Measurements from ENCODE around the gene MPPED2.

The MPPED2 gene

DNA sequence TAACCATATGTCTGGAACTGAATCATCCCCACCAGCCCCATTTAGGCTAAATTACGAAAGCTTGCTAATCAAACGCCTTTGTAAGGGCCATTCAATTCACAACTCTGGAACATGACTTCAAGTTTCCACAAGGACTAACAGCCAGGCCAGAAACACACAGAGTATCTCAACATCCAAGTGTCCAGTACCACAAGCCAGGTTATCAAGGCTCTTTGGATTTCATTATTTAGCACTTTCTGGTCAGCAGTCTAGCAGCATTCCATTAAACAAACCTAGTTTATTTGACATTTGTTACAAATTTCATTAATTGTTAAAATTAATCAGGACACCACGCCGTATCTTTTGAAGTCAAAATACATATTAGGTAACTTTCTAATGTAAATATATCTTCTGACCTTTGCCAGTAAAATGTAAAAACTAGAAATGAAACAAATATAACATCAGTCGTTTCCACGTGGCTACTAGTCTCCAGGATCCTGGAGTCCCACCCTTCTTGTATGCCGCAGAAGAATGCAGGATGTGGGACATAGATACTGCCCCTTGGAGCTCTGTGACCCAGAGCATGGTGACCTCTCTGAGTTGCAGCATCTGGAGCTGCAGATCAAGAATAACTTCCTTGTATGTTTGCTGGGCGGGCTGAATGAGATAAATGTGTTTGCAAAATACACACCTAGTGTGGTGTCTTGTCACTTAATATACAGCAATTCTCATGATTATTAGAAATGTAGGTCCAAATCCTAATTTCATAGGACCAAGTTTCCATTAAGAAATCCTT is 64.7 kb downstream of the MPPED2 start:
- Histone ChIP-seq H3K4me1 (ENCODE audit: control insufficient read depth, low read depth, low read length) (no peaks in the 10 kb centered on the region), H3K4me3 (ENCODE audit: low read length) (no peak overlapping the region), H3K36me3 (ENCODE audit: control insufficient read depth, low read depth, low read length) (no peaks in the 10 kb centered on the region), H3K27me3 (ENCODE audit: control insufficient read depth, insufficient read depth, low read length) (no peaks in the 10 kb centered on the region), H3K9ac (ENCODE audit: low read length) (no peak overlapping the region), H3K27ac (ENCODE audit: low read length) (no peak overlapping the region), H3K9me3 (ENCODE audit: control insufficient read depth, low read depth, low read length) (no peaks in the 10 kb centered on the region)

GRCh38 chr11:30513087-30513486 is 73.1 kb downstream of the MPPED2 start:
- H3K27me3 ChIP-seq (ENCODE audit: control insufficient read depth, insufficient read depth, low read length), result no peaks in the 10 kb centered on the region
- no peaks in the 10 kb centered on the region for H3K9me3 ChIP-seq (ENCODE audit: control insufficient read depth, low read depth, low read length)
- no peak overlapping the region for H3K4me3 ChIP-seq (ENCODE audit: low read length)
- no peaks in the 10 kb centered on the region for H3K36me3 ChIP-seq (ENCODE audit: control insufficient read depth, low read depth, low read length)
- no peaks in the 10 kb centered on the region for H3K4me1 ChIP-seq (ENCODE audit: control insufficient read depth, low read depth, low read length)
- H3K27ac ChIP-seq (ENCODE audit: low read length), result no peak overlapping the region
- no peak overlapping the region for H3K9ac ChIP-seq (ENCODE audit: low read length)

- no peak overlapping the region for H3K4me3 ChIP-seq (ENCODE audit: low read length)
- H3K9me3 ChIP-seq (ENCODE audit: control insufficient read depth, low read depth, low read length), result no peaks in the 10 kb centered on the region
- no peaks in the 10 kb centered on the region for H3K4me1 ChIP-seq (ENCODE audit: control insufficient read depth, low read depth, low read length)
- H3K27ac ChIP-seq (ENCODE audit: low read length), result no peak overlapping the region
- H3K27me3 ChIP-seq (ENCODE audit: control insufficient read depth, insufficient read depth, low read length), result no peaks in the 10 kb centered on the region
- H3K36me3 ChIP-seq (ENCODE audit: control insufficient read depth, low read depth, low read length), result no peaks in the 10 kb centered on the region
- H3K9ac ChIP-seq (ENCODE audit: low read length), result no peak overlapping the region
Observed at GRCh38 chr11:30511408-30511807, 74.7 kb downstream of the MPPED2 start.

GRCh38 chr11:30510750-30511149 is 75.4 kb downstream of the MPPED2 start:
- H3K9ac ChIP-seq (ENCODE audit: low read length), result no peak overlapping the region
- no peak overlapping the region for H3K4me3 ChIP-seq (ENCODE audit: low read length)
- no peak overlapping the region for H3K27ac ChIP-seq (ENCODE audit: low read length)

GRCh38 chr11:30509364-30509763 is 76.8 kb downstream of the MPPED2 start:
- H3K9me3 ChIP-seq (ENCODE audit: control insufficient read depth, low read depth, low read length), result no peaks in the 10 kb centered on the region
- no peak overlapping the region for H3K27ac ChIP-seq (ENCODE audit: low read length)
- no peaks in the 10 kb centered on the region for H3K36me3 ChIP-seq (ENCODE audit: control insufficient read depth, low read depth, low read length)
- no peaks in the 10 kb centered on the region for H3K4me1 ChIP-seq (ENCODE audit: control insufficient read depth, low read depth, low read length)
- no peak overlapping the region for H3K9ac ChIP-seq (ENCODE audit: low read length)
- no peaks in the 10 kb centered on the region for H3K27me3 ChIP-seq (ENCODE audit: control insufficient read depth, insufficient read depth, low read length)
- no peak overlapping the region for H3K4me3 ChIP-seq (ENCODE audit: low read length)

More at GRCh38 chr11:30510750-30511149, 75.4 kb downstream of the MPPED2 start:
- Histone ChIP-seq H3K36me3 (ENCODE audit: control insufficient read depth, low read depth, low read length) (no peaks in the 10 kb centered on the region), H3K4me1 (ENCODE audit: control insufficient read depth, low read depth, low read length) (no peaks in the 10 kb centered on the region), H3K27me3 (ENCODE audit: control insufficient read depth, insufficient read depth, low read length) (no peaks in the 10 kb centered on the region), H3K9me3 (ENCODE audit: control insufficient read depth, low read depth, low read length) (no peaks in the 10 kb centered on the region)

DNA sequence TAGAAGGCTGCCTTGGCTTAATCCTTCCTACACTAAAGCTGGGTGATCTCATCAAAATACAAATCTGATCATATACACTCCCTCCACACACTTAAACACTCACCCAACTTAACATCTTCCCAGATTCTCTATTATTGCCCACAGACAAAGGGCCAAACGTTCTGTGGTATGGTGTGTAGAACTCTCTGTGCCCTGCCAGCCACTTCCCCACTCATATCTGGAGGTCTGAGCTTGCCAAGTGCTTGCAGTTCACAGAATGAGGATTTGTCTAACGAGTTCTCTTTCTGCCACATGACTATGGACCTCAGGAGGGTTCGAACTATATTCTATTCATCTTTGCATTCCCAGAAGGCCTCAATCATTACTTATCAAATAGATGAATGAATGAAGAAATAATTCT is 77.6 kb downstream of the MPPED2 start:
- Histone ChIP-seq H3K36me3 (ENCODE audit: control insufficient read depth, low read depth, low read length) (no peaks in the 10 kb centered on the region), H3K4me3 (ENCODE audit: low read length) (no peak overlapping the region), H3K9ac (ENCODE audit: low read length) (no peak overlapping the region), H3K27me3 (ENCODE audit: control insufficient read depth, insufficient read depth, low read length) (no peaks in the 10 kb centered on the region), H3K4me1 (ENCODE audit: control insufficient read depth, low read depth, low read length) (no peaks in the 10 kb centered on the region), H3K9me3 (ENCODE audit: control insufficient read depth, low read depth, low read length) (no peaks in the 10 kb centered on the region), H3K27ac (ENCODE audit: low read length) (no peak overlapping the region)

GRCh38 chr11:30505603-30506002 is 80.5 kb downstream of the MPPED2 start:
- Histone ChIP-seq H3K4me1 (ENCODE audit: control insufficient read depth, low read depth, low read length) (no peaks in the 10 kb centered on the region), H3K9ac (ENCODE audit: low read length) (no peak overlapping the region), H3K4me3 (ENCODE audit: low read length) (no peak overlapping the region)

GRCh38 chr11:30504468-30504867 is 81.7 kb downstream of the MPPED2 start:
- Histone ChIP-seq H3K9ac (ENCODE audit: low read length) (no peak overlapping the region), H3K9me3 (ENCODE audit: control insufficient read depth, low read depth, low read length) (no peaks in the 10 kb centered on the region), H3K4me3 (ENCODE audit: low read length) (no peak overlapping the region), H3K4me1 (ENCODE audit: control insufficient read depth, low read depth, low read length) (no peaks in the 10 kb centered on the region), H3K27me3 (ENCODE audit: control insufficient read depth, insufficient read depth, low read length) (no peaks in the 10 kb centered on the region), H3K36me3 (ENCODE audit: control insufficient read depth, low read depth, low read length) (no peaks in the 10 kb centered on the region), H3K27ac (ENCODE audit: low read length) (no peak overlapping the region)

More at GRCh38 chr11:30505603-30506002, 80.5 kb downstream of the MPPED2 start:
- Histone ChIP-seq H3K27me3 (ENCODE audit: control insufficient read depth, insufficient read depth, low read length) (no peaks in the 10 kb centered on the region), H3K9me3 (ENCODE audit: control insufficient read depth, low read depth, low read length) (no peaks in the 10 kb centered on the region), H3K27ac (ENCODE audit: low read length) (no peak overlapping the region), H3K36me3 (ENCODE audit: control insufficient read depth, low read depth, low read length) (no peaks in the 10 kb centered on the region)

- Histone ChIP-seq H3K9me3 (ENCODE audit: control insufficient read depth, low read depth, low read length) (no peaks in the 10 kb centered on the region), H3K27me3 (ENCODE audit: control insufficient read depth, insufficient read depth, low read length) (no peaks in the 10 kb centered on the region)
Observed at GRCh38 chr11:30503156-30503555, 83.0 kb downstream of the MPPED2 start.

GRCh38 chr11:30502305-30502704 is 83.8 kb downstream of the MPPED2 start:
- Histone ChIP-seq H3K4me3 (ENCODE audit: low read length) (no peak overlapping the region), H3K9ac (ENCODE audit: low read length) (no peak overlapping the region), H3K4me1 (ENCODE audit: control insufficient read depth, low read depth, low read length) (no peaks in the 10 kb centered on the region), H3K27ac (ENCODE audit: low read length) (no peak overlapping the region), H3K27me3 (ENCODE audit: control insufficient read depth, insufficient read depth, low read length) (no peaks in the 10 kb centered on the region), H3K36me3 (ENCODE audit: control insufficient read depth, low read depth, low read length) (no peaks in the 10 kb centered on the region), H3K9me3 (ENCODE audit: control insufficient read depth, low read depth, low read length) (no peaks in the 10 kb centered on the region)

More at GRCh38 chr11:30503156-30503555, 83.0 kb downstream of the MPPED2 start:
- H3K4me3 ChIP-seq (ENCODE audit: low read length), result no peak overlapping the region
- H3K36me3 ChIP-seq (ENCODE audit: control insufficient read depth, low read depth, low read length), result no peaks in the 10 kb centered on the region
- no peak overlapping the region for H3K9ac ChIP-seq (ENCODE audit: low read length)
- H3K27ac ChIP-seq (ENCODE audit: low read length), result no peak overlapping the region
- no peaks in the 10 kb centered on the region for H3K4me1 ChIP-seq (ENCODE audit: control insufficient read depth, low read depth, low read length)

- H3K9me3 ChIP-seq (ENCODE audit: control insufficient read depth, low read depth, low read length), result no peaks in the 10 kb centered on the region
- H3K36me3 ChIP-seq (ENCODE audit: control insufficient read depth, low read depth, low read length), result no peaks in the 10 kb centered on the region
- no peaks in the 10 kb centered on the region for H3K27me3 ChIP-seq (ENCODE audit: control insufficient read depth, insufficient read depth, low read length)
- H3K27ac ChIP-seq (ENCODE audit: low read length), result no peak overlapping the region
- H3K9ac ChIP-seq (ENCODE audit: low read length), result no peak overlapping the region
- no peaks in the 10 kb centered on the region for H3K4me1 ChIP-seq (ENCODE audit: control insufficient read depth, low read depth, low read length)
- no peak overlapping the region for H3K4me3 ChIP-seq (ENCODE audit: low read length)
Observed at GRCh38 chr11:30501744-30502143, 84.4 kb downstream of the MPPED2 start.

DNA sequence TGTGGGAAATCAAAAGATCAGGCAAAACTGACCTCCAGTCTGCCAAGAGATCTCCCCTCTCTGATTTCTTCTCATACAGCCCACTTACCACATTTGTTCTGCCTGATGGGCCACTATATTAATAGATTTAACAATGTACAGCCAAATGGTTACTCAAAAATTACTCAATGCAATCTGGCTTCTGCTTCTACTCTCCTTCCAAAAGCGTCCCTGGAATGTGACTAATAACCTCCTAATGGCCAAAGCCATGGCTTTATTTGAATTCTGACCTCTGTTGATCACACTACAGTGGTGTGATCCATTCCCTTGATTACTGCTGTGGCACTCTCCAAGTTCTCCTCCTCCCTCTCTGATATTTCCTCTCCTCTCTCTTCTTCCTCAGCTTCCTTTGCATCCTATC is 86.2 kb downstream of the MPPED2 start:
- no peak overlapping the region for H3K9ac ChIP-seq (ENCODE audit: low read length)
- H3K4me1 ChIP-seq (ENCODE audit: control insufficient read depth, low read depth, low read length), result no peaks in the 10 kb centered on the region
- no peaks in the 10 kb centered on the region for H3K36me3 ChIP-seq (ENCODE audit: control insufficient read depth, low read depth, low read length)
- no peaks in the 10 kb centered on the region for H3K27me3 ChIP-seq (ENCODE audit: control insufficient read depth, insufficient read depth, low read length)
- H3K4me3 ChIP-seq (ENCODE audit: low read length), result no peak overlapping the region
- H3K27ac ChIP-seq (ENCODE audit: low read length), result no peak overlapping the region
- no peaks in the 10 kb centered on the region for H3K9me3 ChIP-seq (ENCODE audit: control insufficient read depth, low read depth, low read length)

Data from iPS-18a (cell line).